HG03558 (cell line): ENCODE measurements around the gene EXO5.
"Not testable (repeated sequence)": the region's sequence is repeated elsewhere in the genome, so short reads cannot be mapped to it uniquely, and the experiment has no call there.

Experiments used
- ATAC-seq: cut with Tn5 transposase; IDR thresholded peaks from one replicate; pipeline ENCODE4 v1.9.1; 2021; ENCODE audit warnings: moderate number of reproducible peaks; ENCODE audit not compliant: unreplicated experiment; ENCODE audit errors: extremely low read depth

The EXO5 gene

DNA sequence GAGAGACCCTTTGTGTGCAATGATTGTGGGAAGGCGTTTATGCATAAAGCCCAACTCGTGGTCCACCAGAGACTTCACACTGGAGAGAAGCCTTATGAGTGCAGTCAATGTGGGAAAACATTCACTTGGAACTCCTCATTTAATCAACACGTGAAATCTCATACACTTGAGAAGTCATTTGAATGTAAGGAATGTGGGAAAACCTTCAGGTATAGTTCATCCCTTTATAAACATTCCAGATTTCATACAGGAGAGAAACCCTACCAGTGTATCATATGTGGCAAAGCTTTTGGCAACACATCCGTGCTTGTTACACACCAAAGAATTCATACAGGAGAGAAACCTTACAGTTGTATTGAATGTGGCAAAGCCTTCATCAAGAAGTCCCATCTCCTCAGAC, 38.4 kb downstream of the EXO5 start:
- no peak for ATAC-seq

DNA sequence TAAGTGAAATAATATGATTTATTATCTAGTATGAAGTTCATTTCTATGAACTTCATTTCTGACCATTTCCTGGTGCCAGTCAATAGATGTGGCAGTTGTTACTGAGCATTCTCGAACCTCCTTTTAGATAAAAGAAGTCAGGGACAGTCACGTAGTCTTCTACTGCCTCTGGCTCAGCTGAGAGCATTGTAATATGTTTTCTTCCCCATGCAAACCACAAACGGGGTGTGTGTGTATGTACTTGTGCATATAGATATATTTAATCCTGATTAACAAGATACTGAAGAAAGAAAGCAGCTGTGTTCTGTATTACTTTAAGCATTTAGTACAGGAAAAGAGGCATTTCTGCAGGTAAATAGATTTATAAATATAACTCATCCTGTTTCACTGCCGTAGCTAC, 44.5 kb downstream of the EXO5 start:
- ATAC-seq = no peak

DNA sequence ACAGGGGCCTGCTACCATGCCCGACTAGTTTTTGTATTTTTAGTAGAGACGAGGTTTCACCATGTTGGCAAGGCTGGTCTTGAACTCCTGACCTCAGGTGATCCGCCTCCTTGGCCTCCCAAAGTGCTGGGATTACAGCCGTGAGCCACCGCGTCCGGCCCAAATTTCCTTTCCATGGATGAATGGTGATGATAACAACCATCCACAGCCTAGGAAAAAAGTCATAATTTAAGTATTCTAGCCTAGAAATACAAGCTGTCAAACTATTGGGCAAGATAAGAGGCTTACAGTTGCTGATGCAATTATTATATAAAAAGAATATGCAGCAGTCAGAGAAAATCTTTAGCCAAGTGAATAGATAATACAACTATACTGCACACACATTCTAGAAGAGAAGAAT, 46.2 kb downstream of the EXO5 start:
- not testable (repeated sequence) for ATAC-seq

DNA sequence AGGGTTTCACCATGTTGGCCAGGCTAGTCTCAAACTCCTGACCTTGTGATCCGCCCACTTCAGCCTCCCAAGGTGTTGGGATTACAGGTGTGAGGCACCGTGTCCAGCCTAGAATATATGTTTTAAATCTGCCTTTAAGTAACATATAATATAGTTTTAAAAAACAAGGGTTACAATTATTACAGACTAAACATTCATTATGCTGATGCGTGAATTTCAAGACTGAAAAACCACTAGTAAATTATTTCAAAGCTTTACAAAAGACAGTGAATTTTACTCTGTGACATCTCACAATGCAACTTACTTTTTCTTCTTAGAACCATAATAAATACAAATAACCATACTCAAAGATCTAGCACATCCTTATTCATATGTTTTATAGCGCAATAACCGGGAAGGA, 47.6 kb downstream of the EXO5 start:
- ATAC-seq = no peak

DNA sequence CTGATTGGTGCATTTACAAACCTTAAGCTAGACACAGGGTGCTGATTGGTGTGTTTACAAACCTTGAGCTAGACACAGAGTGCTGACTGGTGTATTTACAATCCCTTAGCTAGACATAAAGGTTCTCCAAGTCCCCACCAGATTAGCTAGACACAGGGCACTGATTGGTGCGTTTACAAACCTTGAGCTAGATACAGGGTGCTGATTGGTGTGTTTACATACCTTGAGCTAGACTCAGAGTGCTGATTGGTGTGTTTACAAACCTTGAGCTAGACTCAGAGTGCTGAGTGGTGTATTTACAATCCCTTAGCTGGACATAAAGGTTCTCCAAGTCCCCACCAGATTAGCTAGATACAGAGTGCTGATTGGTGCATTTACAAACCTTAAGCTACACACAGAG, 49.7 kb downstream of the EXO5 start:
- not testable (repeated sequence) for ATAC-seq

DNA sequence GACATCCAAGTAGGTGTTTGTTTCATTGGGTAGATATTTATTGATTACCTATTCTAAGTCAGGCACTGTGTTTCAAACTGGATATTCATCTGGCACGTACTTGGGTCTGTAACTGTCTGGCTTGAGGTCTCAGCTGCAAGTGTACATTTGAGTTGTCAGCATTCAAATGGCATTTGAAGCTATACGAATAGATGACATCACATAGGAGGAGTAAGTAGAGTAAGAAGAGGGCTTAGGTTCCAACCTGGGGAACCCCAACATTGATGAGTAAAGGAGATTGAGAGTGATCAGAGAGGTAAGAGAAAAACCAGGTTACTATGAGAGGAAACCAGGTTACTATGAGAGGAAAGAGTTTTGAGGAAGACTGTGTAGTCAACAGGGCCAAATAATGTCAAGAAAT, 53.6 kb downstream of the EXO5 start:
- no peak for ATAC-seq

DNA sequence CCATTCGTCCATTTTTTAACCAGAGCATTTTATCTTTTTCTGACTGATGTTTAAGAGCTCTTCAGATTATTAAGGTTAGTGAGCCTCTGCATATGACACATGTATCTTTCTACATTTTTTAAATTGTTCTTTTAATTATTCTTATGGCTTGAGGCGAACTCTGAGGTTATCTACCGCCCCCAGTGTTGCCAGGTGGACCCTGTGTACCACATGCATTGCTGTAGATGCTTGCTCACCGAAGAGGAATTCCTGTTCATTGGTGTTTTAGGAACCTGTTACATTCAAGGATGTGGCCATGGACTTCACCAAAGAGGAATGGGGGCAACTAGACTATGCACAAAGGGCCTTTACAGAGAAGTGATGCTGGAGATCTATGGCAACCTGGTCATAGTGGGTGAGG, 54.7 kb downstream of the EXO5 start:
- ATAC-seq = no peak

DNA sequence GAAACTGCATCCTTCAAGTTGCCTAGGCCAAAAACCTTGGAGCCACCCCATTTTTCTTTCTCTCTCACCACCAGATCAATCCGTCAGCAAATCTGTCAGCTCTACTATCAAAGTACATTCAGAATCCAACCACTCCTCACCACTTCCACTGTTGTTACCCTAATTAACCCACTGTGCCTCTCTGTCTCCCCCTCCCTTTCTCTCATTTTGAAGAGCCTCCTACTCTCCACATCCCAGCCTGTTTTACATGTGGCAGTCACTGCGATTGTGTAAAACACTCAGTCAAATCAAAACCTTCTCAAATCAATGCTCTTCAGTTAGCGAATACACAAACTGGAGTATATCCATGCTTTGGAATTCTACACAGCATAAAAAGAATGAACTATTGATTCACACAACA, 55.9 kb downstream of the EXO5 start:
- ATAC-seq = no peak

DNA sequence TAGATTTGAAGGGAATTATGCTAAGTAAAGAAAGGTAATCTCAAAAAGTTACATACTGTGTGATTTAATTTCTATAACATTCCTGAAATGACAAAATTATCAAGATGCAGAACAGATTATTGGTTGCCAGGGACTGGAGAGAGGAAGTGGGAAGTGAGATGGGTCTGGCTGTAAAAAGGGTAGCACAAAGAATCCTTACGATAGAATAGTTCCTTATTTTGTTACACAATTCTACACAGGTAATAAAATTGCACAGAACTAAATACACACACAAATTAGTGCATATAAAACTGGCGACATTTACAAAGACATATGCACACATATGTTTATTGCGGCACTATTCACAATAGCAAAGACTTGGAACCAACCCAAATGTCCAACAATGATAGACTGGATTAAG, 56.3 kb downstream of the EXO5 start:
- no peak for ATAC-seq
